ENCODE results near the gene VSIG10L2. TPM values are rescaled to one million over a fixed set of nuclear protein-coding genes. Genes with fewer than 3 reads are reported as not detected.

The VSIG10L2 gene
- total RNA-seq, 1 experiment from 2014 or later, result not detected

GRCh38 chr11:125994509-125994908 lies 48.7 kb downstream of the VSIG10L2 start:
- intact Hi-C loops (cut with micrococcal nuclease; ENCODE audit: unreplicated experiment), result no loop called here
- ChIA-PET POLR2A (ENCODE audit: unreplicated experiment) (no interaction called here), CTCF (no interaction called here)
- Histone ChIP-seq H3K36me3 (ENCODE audit: low read depth) (no peaks in the 10 kb centered on the region), H2AFZ (no peak overlapping the region), H3K4me2 (no peak overlapping the region), H3F3A (ENCODE audit: insufficient read depth, low read depth) (no peaks in the 10 kb centered on the region), H3K9me3 (ENCODE audit: insufficient read depth, low read depth) (no peaks in the 10 kb centered on the region), H3K4me3 (no peak overlapping the region), H3K27me3 (ENCODE audit: insufficient read depth, low read depth) (no peaks in the 10 kb centered on the region), H3K27ac (no peak overlapping the region), H4K20me1 (ENCODE audit: insufficient read depth) (no peaks in the 10 kb centered on the region), H3K9me2 (ENCODE audit: insufficient read depth) (no peaks in the 10 kb centered on the region), H3K79me2 (ENCODE audit: low read depth) (no peaks in the 10 kb centered on the region), H3K4me1 (replicated peaks; ENCODE audit: insufficient read depth) (no peaks in the 10 kb centered on the region)
- TF ChIP-seq EZH2 (IDR thresholded peaks at IDR 0.05; ENCODE audit: low read depth), result no peak
- no peak for TF ChIP-seq CTCF (conservative IDR thresholded peaks at IDR 0.05)
- no peak for DNase-seq
- no TSS peak for BruUV-seq (replicated peaks)

GRCh38 chr11:125995313-125995712 lies 49.5 kb downstream of the VSIG10L2 start:
- POLR2A ChIA-PET (ENCODE audit: unreplicated experiment), result interaction anchor here (0.6 kb wide), 1 partner anchor 1354 kb away, joined by 3 read pairs; no protein-coding TSS in a partner anchor
- Histone ChIP-seq H3K9me2 (ENCODE audit: insufficient read depth) (no peaks in the 10 kb centered on the region), H3K27ac (no peak overlapping the region), H3K36me3 (ENCODE audit: low read depth) (no peaks in the 10 kb centered on the region), H3K9me3 (ENCODE audit: insufficient read depth, low read depth) (no peaks in the 10 kb centered on the region), H3K27me3 (ENCODE audit: insufficient read depth, low read depth) (no peaks in the 10 kb centered on the region), H3K79me2 (ENCODE audit: low read depth) (no peaks in the 10 kb centered on the region), H3K4me1 (replicated peaks; ENCODE audit: insufficient read depth) (no peaks in the 10 kb centered on the region), H3K4me2 (no peak overlapping the region), H3K4me3 (no peak overlapping the region), H4K20me1 (ENCODE audit: insufficient read depth) (no peaks in the 10 kb centered on the region), H2AFZ (no peak overlapping the region), H3F3A (ENCODE audit: insufficient read depth, low read depth) (no peaks in the 10 kb centered on the region)
- CTCF ChIA-PET, result interaction anchor here (0.6 kb wide), 1 partner anchor 533 kb away, joined by 3 read pairs; no protein-coding TSS in a partner anchor
- no TSS peak for BruUV-seq (replicated peaks)
- no peak for TF ChIP-seq EZH2 (IDR thresholded peaks at IDR 0.05; ENCODE audit: low read depth)
- TF ChIP-seq CTCF (conservative IDR thresholded peaks at IDR 0.05), result no peak
- DNase-seq, result no peak
- intact Hi-C loops (cut with micrococcal nuclease; ENCODE audit: unreplicated experiment), result no loop called here

GRCh38 chr11:125998267-125998666 lies 52.4 kb downstream of the VSIG10L2 start:
- TF ChIP-seq CTCF (conservative IDR thresholded peaks at IDR 0.05) (no peak), EZH2 (IDR thresholded peaks at IDR 0.05; ENCODE audit: low read depth) (no peak)
- CTCF ChIA-PET, result no interaction called here
- no peaks in the 10 kb centered on the region for H3K9me2 ChIP-seq (ENCODE audit: insufficient read depth)
- no peaks in the 10 kb centered on the region for H3F3A ChIP-seq (ENCODE audit: insufficient read depth, low read depth)
- H3K9me3 ChIP-seq (ENCODE audit: insufficient read depth, low read depth), result no peaks in the 10 kb centered on the region
- no peak overlapping the region for H2AFZ ChIP-seq
- no peak overlapping the region for H3K27ac ChIP-seq
- no peaks in the 10 kb centered on the region for H3K36me3 ChIP-seq (ENCODE audit: low read depth)
- H3K27me3 ChIP-seq (ENCODE audit: insufficient read depth, low read depth), result no peaks in the 10 kb centered on the region
- no TSS peak for BruUV-seq (replicated peaks)
- intact Hi-C loops (cut with micrococcal nuclease; ENCODE audit: unreplicated experiment), result no loop called here
- H3K4me3 ChIP-seq, result no peak overlapping the region
- H3K4me1 ChIP-seq (replicated peaks; ENCODE audit: insufficient read depth), result no peaks in the 10 kb centered on the region
- no peaks in the 10 kb centered on the region for H4K20me1 ChIP-seq (ENCODE audit: insufficient read depth)
- DNase-seq, result no peak
- POLR2A ChIA-PET (ENCODE audit: unreplicated experiment), result no interaction called here
- H3K79me2 ChIP-seq (ENCODE audit: low read depth), result no peaks in the 10 kb centered on the region
- no peak overlapping the region for H3K4me2 ChIP-seq
